Measurements from ENCODE around the gene RBP7.

Gene RBP7

GRCh38 chr1:10032590-10033358 is 35.7 kb downstream of the RBP7 start, which contains the start of gene UBE4B:
Gene UBE4B (plus strand): TSS chr1:10032958. CDS start chr1:10033671, 713 bp downstream.
- DNase-seq, result peak; percentile 99

GRCh38 chr1:10033359-10033845 is 36.4 kb downstream of the RBP7 start:
- DNase-seq, result no peak

- DNase-seq, result no peak
Measured at GRCh38 chr1:10042746-10043145, 45.7 kb downstream of the RBP7 start.

- DNase-seq, result no peak
Measured at GRCh38 chr1:10045480-10046355, 48.7 kb downstream of the RBP7 start.

- DNase-seq, result no peak
Measured at GRCh38 chr1:10046356-10047085, 49.5 kb downstream of the RBP7 start.

- DNase-seq, result no peak
Measured at GRCh38 chr1:10048601-10049000, 51.6 kb downstream of the RBP7 start.

- no peak for DNase-seq
Measured at GRCh38 chr1:10050611-10051010, 53.6 kb downstream of the RBP7 start.

GRCh38 chr1:10051656-10052055 is 54.6 kb downstream of the RBP7 start:
- DNase-seq, result no peak

- DNase-seq, result no peak
Measured at GRCh38 chr1:10052347-10052746, 55.3 kb downstream of the RBP7 start.

GRCh38 chr1:10054465-10054864 is 57.4 kb downstream of the RBP7 start:
- DNase-seq, result no peak

- no peak for DNase-seq
Measured at GRCh38 chr1:10056599-10056987, 59.6 kb downstream of the RBP7 start.

- no peak for DNase-seq
Measured at GRCh38 chr1:10057343-10057742, 60.3 kb downstream of the RBP7 start.

- DNase-seq, result no peak
Measured at GRCh38 chr1:10057796-10058195, 60.8 kb downstream of the RBP7 start.

- DNase-seq, result no peak
Measured at GRCh38 chr1:10059342-10059718, 62.3 kb downstream of the RBP7 start.

GRCh38 chr1:10060311-10061100 is 63.5 kb downstream of the RBP7 start:
- DNase-seq, result no peak

GRCh38 chr1:10061276-10061675 is 64.2 kb downstream of the RBP7 start:
- DNase-seq, result no peak

- no peak for DNase-seq
Measured at GRCh38 chr1:10063878-10064277, 66.8 kb downstream of the RBP7 start.

- DNase-seq, result no peak
Measured at GRCh38 chr1:10064416-10065343, 67.7 kb downstream of the RBP7 start.

GRCh38 chr1:10065344-10065685 is 68.3 kb downstream of the RBP7 start:
- DNase-seq, result no peak

Measured in right forelimb (tissue), 1 donor.